Measurements from ENCODE around the gene FAM219B.

Gene FAM219B

GRCh38 chr15:74868059-74868458 lies 38.6 kb downstream of the FAM219B start:
- no peak for FAIRE-seq
- no peak for TF ChIP-seq TAF1 (IDR thresholded peaks at IDR 0.05; ENCODE audit: borderline replicate concordance, low read depth, low read length)
- TF ChIP-seq POLR2AphosphoS5 (IDR thresholded peaks at IDR 0.05; ENCODE audit: low read depth, low read length): no peak
- no peak for TF ChIP-seq POLR2A (IDR thresholded peaks at IDR 0.05; ENCODE audit: low read depth, low read length)
- DNase-seq (ENCODE audit: insufficient read length): no peak

DNA sequence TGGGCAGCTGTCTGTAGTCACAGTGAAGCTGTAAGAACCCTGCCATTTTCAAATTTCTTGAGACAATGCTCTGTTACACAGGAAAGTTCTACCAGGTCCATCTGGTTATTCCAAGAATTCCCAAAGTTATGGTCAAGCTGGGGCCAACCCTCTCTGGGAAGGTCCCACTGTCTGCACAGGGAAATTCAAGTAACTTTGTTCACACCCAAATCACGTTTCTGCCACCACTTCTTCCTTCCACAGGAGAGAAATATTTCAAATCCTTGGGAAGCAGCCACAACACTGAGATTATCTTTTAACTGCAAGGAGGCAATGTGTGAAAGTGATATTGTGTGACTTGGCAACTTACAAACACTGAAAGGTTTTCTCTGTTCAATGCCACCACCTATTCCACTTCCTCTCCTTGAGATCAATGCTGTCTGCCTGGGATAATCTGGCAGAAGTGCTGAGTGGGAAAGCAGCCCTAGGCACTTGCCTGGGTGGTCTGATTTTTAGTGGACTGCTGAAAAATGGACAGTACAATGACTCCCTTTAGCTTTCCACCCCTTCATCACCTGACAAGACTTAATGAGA lies 39.1 kb downstream of the FAM219B start:
- FAIRE-seq: no peak

DNA sequence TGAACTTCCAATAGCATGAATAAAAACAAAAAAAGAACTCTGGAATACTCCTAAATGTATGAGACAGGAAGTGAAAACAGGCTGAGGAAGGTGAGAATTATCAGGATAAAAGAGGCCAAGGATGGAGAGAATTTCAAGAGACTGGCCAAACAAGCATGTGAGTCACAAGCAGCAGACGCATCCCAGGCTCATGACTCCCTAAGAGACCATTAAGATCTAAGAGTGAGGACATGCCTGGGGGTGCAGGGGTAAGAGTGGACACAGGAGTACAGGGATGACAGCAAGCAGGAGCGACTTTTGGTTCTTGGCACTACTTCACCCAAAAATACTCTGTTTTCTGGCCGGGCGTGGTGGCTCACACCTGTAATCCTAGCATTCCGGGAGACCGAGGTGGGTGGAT lies 40.6 kb downstream of the FAM219B start:
- TF ChIP-seq TAF1 (IDR thresholded peaks at IDR 0.05; ENCODE audit: borderline replicate concordance, low read depth, low read length) (no peak), POLR2A (IDR thresholded peaks at IDR 0.05; ENCODE audit: low read depth, low read length) (no peak), POLR2AphosphoS5 (IDR thresholded peaks at IDR 0.05; ENCODE audit: low read depth, low read length) (no peak)
- no peak for FAIRE-seq
- DNase-seq (ENCODE audit: insufficient read length): no peak

More for the DNA sequence above, 39.1 kb downstream of the FAM219B start:
- DNase-seq (ENCODE audit: insufficient read length): no peak
- no peak for TF ChIP-seq POLR2AphosphoS5 (IDR thresholded peaks at IDR 0.05; ENCODE audit: low read depth, low read length)
- TF ChIP-seq POLR2A (IDR thresholded peaks at IDR 0.05; ENCODE audit: low read depth, low read length): 0 out of 2 replicates have a peak, but pooled peaks have one; percentile 13
- no peak for TF ChIP-seq TAF1 (IDR thresholded peaks at IDR 0.05; ENCODE audit: borderline replicate concordance, low read depth, low read length)

DNA sequence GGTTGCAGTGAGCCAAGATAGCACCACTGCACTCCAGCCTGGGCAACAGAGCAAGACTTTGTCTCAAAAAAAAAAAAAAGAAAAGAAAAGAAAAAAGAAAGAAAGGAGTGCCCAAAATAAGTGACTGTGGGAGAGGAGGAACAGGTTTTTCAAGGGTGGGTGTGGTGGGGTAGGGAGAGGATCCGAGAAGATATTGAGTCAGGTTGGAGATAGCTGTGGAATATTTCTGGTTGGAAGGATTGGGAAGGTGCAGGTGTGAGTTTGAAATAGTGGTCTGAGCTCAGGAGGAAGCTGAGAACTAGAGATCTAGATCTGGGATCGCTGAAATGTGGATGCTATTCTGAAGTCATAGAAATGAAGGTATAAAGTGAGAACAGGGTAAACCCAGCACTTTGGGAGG lies 41.3 kb downstream of the FAM219B start:
- DNase-seq (ENCODE audit: insufficient read length) (no peak), FAIRE-seq (no peak)
- TF ChIP-seq TAF1 (IDR thresholded peaks at IDR 0.05; ENCODE audit: borderline replicate concordance, low read depth, low read length): no peak
- no peak for TF ChIP-seq POLR2AphosphoS5 (IDR thresholded peaks at IDR 0.05; ENCODE audit: low read depth, low read length)
- TF ChIP-seq POLR2A (IDR thresholded peaks at IDR 0.05; ENCODE audit: low read depth, low read length): no peak

- no peak for FAIRE-seq
- TF ChIP-seq POLR2AphosphoS5 (IDR thresholded peaks at IDR 0.05; ENCODE audit: low read depth, low read length): no peak
- no peak for TF ChIP-seq TAF1 (IDR thresholded peaks at IDR 0.05; ENCODE audit: borderline replicate concordance, low read depth, low read length)
- TF ChIP-seq POLR2A (IDR thresholded peaks at IDR 0.05; ENCODE audit: low read depth, low read length): no peak
Measured at GRCh38 chr15:74864296-74864695, 42.4 kb downstream of the FAM219B start.

DNA sequence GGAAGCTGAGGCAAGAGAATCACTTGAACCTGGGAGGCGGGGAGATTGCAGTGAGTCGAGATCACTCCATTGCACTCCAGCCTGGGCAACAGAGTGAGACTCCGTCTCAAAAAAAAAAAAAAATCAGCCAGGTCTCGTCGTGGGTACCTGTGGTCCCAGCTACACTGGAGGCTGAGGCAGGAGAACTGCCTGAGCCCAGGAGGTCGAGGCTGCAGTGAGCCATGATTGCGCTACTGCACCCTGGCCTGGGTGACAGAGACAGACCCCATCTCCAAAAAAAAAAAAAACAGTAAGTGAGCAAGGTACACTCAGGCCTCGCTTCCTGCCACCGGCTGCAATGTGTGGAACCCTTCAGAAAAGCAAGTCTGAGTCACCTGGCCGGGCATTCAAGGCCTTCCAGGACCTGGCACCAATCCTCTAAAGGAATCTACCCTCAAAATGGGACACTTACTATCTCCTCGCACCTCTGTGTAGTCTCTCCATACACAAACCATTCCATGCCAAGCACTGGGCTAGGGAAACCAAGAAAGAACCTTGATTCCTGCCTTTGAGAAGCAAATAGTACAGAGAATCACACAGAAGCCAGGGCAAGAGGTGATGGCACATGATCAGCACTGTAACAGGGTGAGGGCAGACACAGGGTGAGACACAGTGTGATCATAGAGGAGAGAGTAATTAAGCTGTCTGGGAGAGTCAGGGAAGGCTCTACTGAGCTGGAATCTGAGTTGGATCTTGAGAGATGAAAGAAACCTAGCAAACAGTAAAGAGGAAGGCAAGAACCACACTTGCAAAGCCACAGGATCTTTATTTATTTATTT lies 43.2 kb downstream of the FAM219B start:
- FAIRE-seq (no peak), DNase-seq (ENCODE audit: insufficient read length) (no peak)
- TF ChIP-seq POLR2A (IDR thresholded peaks at IDR 0.05; ENCODE audit: low read depth, low read length) (no peak; the same call in 1 of the 2 replicates), POLR2AphosphoS5 (IDR thresholded peaks at IDR 0.05; ENCODE audit: low read depth, low read length) (0 out of 2 replicates have a peak, but pooled peaks have one; percentile 21)

More at GRCh38 chr15:74864296-74864695, 42.4 kb downstream of the FAM219B start:
- DNase-seq (ENCODE audit: insufficient read length): no peak

GRCh38 chr15:74858369-74858740 lies 48.3 kb downstream of the FAM219B start:
- no peak for TF ChIP-seq POLR2AphosphoS5 (IDR thresholded peaks at IDR 0.05; ENCODE audit: low read depth, low read length)
- TF ChIP-seq POLR2A (IDR thresholded peaks at IDR 0.05; ENCODE audit: low read depth, low read length): no peak
- TF ChIP-seq TAF1 (IDR thresholded peaks at IDR 0.05; ENCODE audit: borderline replicate concordance, low read depth, low read length): no peak
- FAIRE-seq (no peak), DNase-seq (ENCODE audit: insufficient read length) (no peak)

GRCh38 chr15:74857671-74858368 lies 48.8 kb downstream of the FAM219B start:
- DNase-seq (ENCODE audit: insufficient read length): no peak
- no peak for TF ChIP-seq POLR2AphosphoS5 (IDR thresholded peaks at IDR 0.05; ENCODE audit: low read depth, low read length)
- TF ChIP-seq TAF1 (IDR thresholded peaks at IDR 0.05; ENCODE audit: borderline replicate concordance, low read depth, low read length): no peak
- peak; percentile 33; the same call in 1 of the 2 replicates for TF ChIP-seq POLR2A (IDR thresholded peaks at IDR 0.05; ENCODE audit: low read depth, low read length)
- peak; percentile 83 for FAIRE-seq

- peak; percentile 99 for FAIRE-seq
- no peak for TF ChIP-seq TAF1 (IDR thresholded peaks at IDR 0.05; ENCODE audit: borderline replicate concordance, low read depth, low read length)
- TF ChIP-seq POLR2A (IDR thresholded peaks at IDR 0.05; ENCODE audit: low read depth, low read length): peak; percentile 52; the same call in 1 of the 2 replicates
- no peak for DNase-seq (ENCODE audit: insufficient read length)
Measured at GRCh38 chr15:74857082-74857655, 49.5 kb downstream of the FAM219B start.

- no peak for TF ChIP-seq POLR2AphosphoS5 (IDR thresholded peaks at IDR 0.05; ENCODE audit: low read depth, low read length)
- TF ChIP-seq TAF1 (IDR thresholded peaks at IDR 0.05; ENCODE audit: borderline replicate concordance, low read depth, low read length): no peak
- no peak for TF ChIP-seq POLR2A (IDR thresholded peaks at IDR 0.05; ENCODE audit: low read depth, low read length)
- DNase-seq (ENCODE audit: insufficient read length) (no peak), FAIRE-seq (no peak)
Measured at GRCh38 chr15:74856537-74856936, 50.1 kb downstream of the FAM219B start.

DNA sequence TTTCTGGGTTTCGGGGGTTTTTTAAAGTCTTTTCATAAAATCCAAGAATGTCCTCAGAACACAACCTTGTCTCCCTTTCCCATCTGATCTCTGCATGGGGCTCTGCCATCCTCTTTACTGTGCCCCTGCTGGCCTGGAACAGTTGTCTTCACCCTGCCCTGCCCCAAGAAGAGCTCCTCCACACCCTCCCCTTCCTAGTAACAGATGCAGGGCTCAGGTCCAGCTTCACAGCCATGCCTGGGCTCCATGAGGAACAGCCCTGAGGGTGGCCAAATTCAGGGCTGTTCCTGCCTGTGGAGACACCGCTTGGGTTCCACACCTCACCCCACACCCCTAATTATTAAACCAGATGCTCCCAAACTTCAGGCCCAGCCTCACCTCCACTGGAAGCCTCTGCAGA lies 50.8 kb downstream of the FAM219B start:
- FAIRE-seq (no peak), DNase-seq (ENCODE audit: insufficient read length) (no peak)

More for the DNA sequence above, 50.8 kb downstream of the FAM219B start:
- TF ChIP-seq POLR2AphosphoS5 (IDR thresholded peaks at IDR 0.05; ENCODE audit: low read depth, low read length) (no peak), TAF1 (IDR thresholded peaks at IDR 0.05; ENCODE audit: borderline replicate concordance, low read depth, low read length) (no peak), POLR2A (IDR thresholded peaks at IDR 0.05; ENCODE audit: low read depth, low read length) (no peak)
